GM20000 (cell line): Measurements from ENCODE around the gene SLC25A22.

Source experiments
- DNase-seq: peaks from one replicate; pipeline ENCODE4 v3.0.0; 2012; ENCODE audit warnings: low spot score
- CTCF ChIP-seq: IDR thresholded peaks from 2 replicates; pipeline ENCODE4 v1.5.1; 2012; ENCODE audit warnings: mild to moderate bottlenecking, control low read depth; ENCODE audit errors: extremely low read depth, missing control alignments

The SLC25A22 gene

DNA sequence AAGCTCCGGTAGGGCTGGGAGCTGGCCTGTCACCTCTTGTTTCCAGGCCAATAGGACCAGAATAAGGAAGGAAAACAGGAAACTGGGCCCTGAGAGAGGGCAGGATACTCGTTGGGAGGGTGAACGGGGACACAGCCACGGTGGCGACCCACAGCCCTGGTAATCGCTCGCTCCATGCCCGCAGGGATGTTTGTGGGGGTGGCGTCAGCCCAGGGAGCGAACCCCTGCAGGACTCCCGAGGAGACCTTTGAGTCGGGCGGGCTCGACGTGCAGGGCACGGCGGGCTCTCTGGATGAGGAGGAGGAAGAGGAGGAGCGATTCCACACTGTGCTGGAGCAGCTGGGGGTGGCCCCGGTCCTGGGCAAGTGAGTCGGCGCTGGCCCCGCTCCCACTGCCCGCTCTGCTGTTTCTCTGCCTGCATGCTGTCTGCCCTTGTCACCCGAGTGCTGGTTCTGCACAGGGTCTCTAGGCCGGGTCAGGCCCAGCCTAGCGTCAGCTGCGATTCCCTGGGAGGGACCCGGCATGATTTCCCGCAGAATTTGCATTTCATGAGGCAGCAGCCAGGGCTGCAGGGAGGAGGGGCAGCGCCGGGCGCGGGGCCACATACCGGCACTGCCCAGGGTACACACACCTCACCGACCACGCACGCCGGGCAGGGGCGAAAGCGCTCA, 31.2 kb upstream of the SLC25A22 start:
- no peak for DNase-seq
- TF ChIP-seq CTCF = no peak

- no peak for DNase-seq
- no peak for TF ChIP-seq CTCF
Observed at GRCh38 chr11:828506-829175, 30.6 kb upstream of the SLC25A22 start.

DNA sequence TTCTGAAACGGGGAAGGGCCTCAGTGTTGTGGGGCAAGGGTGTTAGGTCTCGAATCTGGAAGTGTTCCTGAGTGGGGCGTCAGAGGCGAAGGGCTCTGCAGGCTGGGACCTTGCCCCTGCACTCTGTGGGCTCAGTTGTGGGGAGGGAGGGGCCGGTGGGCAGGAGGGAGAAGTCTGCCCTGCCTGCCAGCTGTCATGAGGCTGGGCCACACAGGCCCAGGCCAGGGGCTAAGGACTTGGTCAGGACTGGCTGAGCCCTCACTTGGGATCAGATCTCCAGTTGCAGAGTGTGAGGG, 29.8 kb upstream of the SLC25A22 start, which contains the start of gene CRACR2B:
TSS of gene CRACR2B (plus strand) at position 23 of the 296 bp plus-strand sequence. CDS start 689 bp downstream, outside the sequence.
- peak; percentile 54 for DNase-seq
- no peak for TF ChIP-seq CTCF

DNA sequence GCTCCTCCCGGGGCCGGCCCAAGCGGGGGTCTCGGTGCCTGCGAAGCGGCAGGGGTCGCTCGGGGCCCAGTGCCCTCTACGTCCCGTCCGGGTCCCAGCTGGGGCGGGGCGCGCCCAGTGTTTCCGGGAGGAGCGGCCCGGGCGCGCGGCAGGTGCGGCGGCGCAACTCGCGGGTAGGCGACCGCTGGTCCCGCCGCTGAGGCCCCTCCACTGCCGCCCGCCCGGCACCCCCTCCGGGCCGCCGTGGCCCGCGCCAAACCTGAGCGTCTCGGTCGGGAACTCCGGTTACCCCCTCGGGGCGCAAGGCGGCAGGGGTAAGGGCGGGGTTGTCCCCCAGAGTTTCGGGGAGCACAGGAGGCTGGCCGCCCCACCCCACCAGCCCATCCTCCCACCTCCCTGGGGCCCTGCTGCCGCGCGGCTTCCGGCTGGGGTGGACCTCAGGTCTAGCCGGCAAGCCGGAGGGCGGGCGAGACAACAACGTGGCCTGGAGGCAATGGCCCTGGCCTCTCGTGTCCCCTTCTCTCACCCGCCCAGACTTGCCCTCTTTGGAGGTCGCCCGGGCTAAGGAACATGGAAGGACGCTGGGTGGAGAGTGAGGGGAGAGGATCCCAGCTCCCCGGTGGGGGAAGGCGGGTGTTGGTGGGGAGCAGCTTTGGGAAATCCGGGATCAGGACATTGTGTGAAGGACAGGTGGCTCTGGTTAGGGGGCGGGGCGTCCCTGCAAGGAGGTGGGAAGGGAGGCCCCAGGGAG, 29.2 kb upstream of the SLC25A22 start:
- DNase-seq = peak; percentile 88
- TF ChIP-seq CTCF = no peak

DNA sequence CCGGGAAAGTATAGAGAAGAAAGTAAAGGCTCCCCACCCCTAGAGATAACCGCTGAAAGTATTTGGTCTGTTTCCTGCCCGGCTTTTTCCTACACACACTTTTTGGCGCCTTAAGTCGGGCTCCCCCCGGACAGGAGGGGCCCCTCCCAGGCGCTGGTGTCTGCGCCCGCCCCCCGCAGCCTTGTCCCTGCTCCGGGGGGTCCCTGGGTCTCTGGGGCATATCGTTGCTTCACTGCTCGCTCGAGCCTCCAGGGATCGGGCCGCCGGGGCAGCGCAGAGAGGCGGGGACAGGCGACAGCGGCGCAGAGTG, 28.7 kb upstream of the SLC25A22 start:
- DNase-seq = no peak
- no peak for TF ChIP-seq CTCF

- no peak for TF ChIP-seq CTCF
- peak; percentile 63 for DNase-seq
Observed at GRCh38 chr11:826227-826621, 28.1 kb upstream of the SLC25A22 start.
